ENCODE data around the gene PPWD1. TPM values are rescaled to one million over a fixed set of nuclear protein-coding genes. Genes with fewer than 3 reads are reported as not detected.
A peak's percentile ranks its signal among the peaks of the same experiment; 100 is the strongest.

Gene PPWD1
- total and polyA plus RNA-seq, 2 of the 13 experiments (the other 11 are each of a cell fraction or from before 2014, with no cell fraction given), result 7.4 to 44.3 TPM

- TF ChIP-seq ARID4A (CRISPR knock-in tag; IDR thresholded peaks at IDR 0.05; ENCODE audit: borderline replicate concordance), result peak; percentile 69
- no peak for TF ChIP-seq PREB (CRISPR knock-in tag; IDR thresholded peaks at IDR 0.05)
- no peak for TF ChIP-seq RELA (CRISPR knock-in tag; IDR thresholded peaks at IDR 0.05)
- TF ChIP-seq ZBTB7A (CRISPR knock-in tag; IDR thresholded peaks at IDR 0.05), result no peak
- TF ChIP-seq POGZ (CRISPR knock-in tag; IDR thresholded peaks at IDR 0.05), result no peak
- peak; percentile 58; the same call in 1 of the 2 replicates for TF ChIP-seq SRY (CRISPR knock-in tag; IDR thresholded peaks at IDR 0.05)
- TF ChIP-seq ZMAT5 (CRISPR knock-in tag; IDR thresholded peaks at IDR 0.05; ENCODE audit: borderline replicate concordance, low read depth), result no peak
- TF ChIP-seq HIVEP1 (CRISPR knock-in tag; IDR thresholded peaks at IDR 0.05), result peak; percentile 83
- no peak for TF ChIP-seq ZNF674 (CRISPR knock-in tag; IDR thresholded peaks at IDR 0.05; ENCODE audit: low read depth)
- no peak for TF ChIP-seq ZNF609 (CRISPR knock-in tag; IDR thresholded peaks at IDR 0.05; ENCODE audit: borderline replicate concordance)
- TF ChIP-seq ZNF589 (CRISPR knock-in tag; conservative IDR thresholded peaks at IDR 0.05), result no peak
- TF ChIP-seq FOXA1 (IDR thresholded peaks at IDR 0.05), result no peak
- peak; percentile 79 for TF ChIP-seq FOXA1 (CRISPR knock-in tag; IDR thresholded peaks at IDR 0.05)
- no peak for TF ChIP-seq CSRNP2 (CRISPR knock-in tag; conservative IDR thresholded peaks at IDR 0.05; ENCODE audit: low read depth)
- no peak for TF ChIP-seq ZNF703 (CRISPR knock-in tag; IDR thresholded peaks at IDR 0.05; ENCODE audit: borderline replicate concordance)
- 0 out of 2 replicates have a peak, but pooled peaks have one; percentile 57 for TF ChIP-seq ZNF317 (CRISPR knock-in tag; IDR thresholded peaks at IDR 0.05)
Measured at GRCh38 chr5:65624025-65624570, 61.0 kb downstream of the PPWD1 start, which contains the start of gene TRIM23 (continued).

Data from HepG2 (cell line).